Trophoblast cell (in vitro differentiated cells and primary cell): ENCODE measurements around the gene SPP1.
"Not testable (repeated sequence)": the region's sequence is repeated elsewhere in the genome, so short reads cannot be mapped to it uniquely, and the experiment has no call there.

Experiments used
- DNase-seq, 2 donors: peaks; one replicate each; pipeline ENCODE4 v3.0.0-alpha.2; 2016
- H2AFZ ChIP-seq: 2 replicates; pipeline ENCODE4 v1.6.1; 2013; ENCODE audit warnings: low read length, moderate library complexity, mild to moderate bottlenecking; ENCODE audit not compliant: insufficient read depth, poor library complexity
- H2AK5ac ChIP-seq: 2 replicates; pipeline ENCODE4 v1.6.1; 2013; ENCODE audit warnings: mild to moderate bottlenecking, low read length
- H2BK120ac ChIP-seq: 2 replicates; pipeline ENCODE4 v1.6.1; 2013; ENCODE audit warnings: low read length, mild to moderate bottlenecking, moderate library complexity; ENCODE audit not compliant: insufficient read depth, poor library complexity
- H2BK12ac ChIP-seq: 2 replicates; pipeline ENCODE4 v1.6.1; 2013; ENCODE audit warnings: mild to moderate bottlenecking, low read length, moderate library complexity
- H2BK5ac ChIP-seq: 2 replicates; pipeline ENCODE4 v1.6.1; 2013; ENCODE audit warnings: low read length, low read depth, moderate library complexity, mild to moderate bottlenecking; ENCODE audit not compliant: poor library complexity
- H3K14ac ChIP-seq: 2 replicates; pipeline ENCODE4 v1.6.1; 2013; ENCODE audit warnings: mild to moderate bottlenecking, low read length
- H3K18ac ChIP-seq: 2 replicates; pipeline ENCODE4 v1.6.1; 2013; ENCODE audit warnings: mild to moderate bottlenecking, low read length
- H3K23ac ChIP-seq: 2 replicates; pipeline ENCODE4 v1.6.1; 2013; ENCODE audit warnings: low read length
- H3K27ac ChIP-seq: 2 replicates; pipeline ENCODE4 v1.5.1; 2013; ENCODE audit warnings: low read depth, mild to moderate bottlenecking, inconsistent platforms, low read length, moderate library complexity
- H3K27me3 ChIP-seq: 2 replicates; pipeline ENCODE4 v1.6.1; 2013; ENCODE audit warnings: inconsistent platforms, mild to moderate bottlenecking, low read length, moderate library complexity; ENCODE audit not compliant: insufficient read depth
- H3K36me3 ChIP-seq, 2 experiments: 1 replicate in 1 of 2; 2 replicates in 1 of 2; pipeline ENCODE4 v1.6.1; 2013; ENCODE audit warnings: low read length in 2 of 2, mild to moderate bottlenecking in 2 of 2, moderate library complexity in 1 of 2; ENCODE audit not compliant: insufficient read depth in 2 of 2, control insufficient read depth in 1 of 2
- H3K4ac ChIP-seq: 2 replicates; pipeline ENCODE4 v1.6.1; 2013; ENCODE audit warnings: low read depth, mild to moderate bottlenecking, low read length, moderate library complexity
- H3K4me1 ChIP-seq, 2 experiments: 1 replicate in 1 of 2; 2 replicates in 1 of 2; pipeline ENCODE4 v1.6.1; 2013; ENCODE audit warnings: low read length in 2 of 2, mild to moderate bottlenecking in 2 of 2, moderate library complexity in 1 of 2; ENCODE audit not compliant: insufficient read depth in 2 of 2, control insufficient read depth in 1 of 2
- H3K4me2 ChIP-seq: 2 replicates; pipeline ENCODE4 v1.6.1; 2013; ENCODE audit warnings: inconsistent platforms, mild to moderate bottlenecking, low read length, moderate library complexity
- H3K4me3 ChIP-seq: 2 replicates; pipeline ENCODE4 v1.5.1; 2013; ENCODE audit warnings: mild to moderate bottlenecking, low read depth, low read length, inconsistent platforms
- H3K79me1 ChIP-seq: one replicate; pipeline ENCODE4 v1.6.1; 2013; ENCODE audit warnings: low read length
- H3K79me2 ChIP-seq: 2 replicates; pipeline ENCODE4 v1.6.1; 2013; ENCODE audit warnings: low read length, mild to moderate bottlenecking; ENCODE audit not compliant: control insufficient read depth, insufficient read depth, poor library complexity
- H3K9ac ChIP-seq: 2 replicates; pipeline ENCODE4 v1.6.1; 2013; ENCODE audit warnings: mild to moderate bottlenecking, low read length
- H3K9me3 ChIP-seq: 2 replicates; pipeline ENCODE4 v1.6.1; 2013; ENCODE audit warnings: low read depth, mild to moderate bottlenecking, control low read depth, inconsistent platforms, low read length; ENCODE audit not compliant: insufficient read depth
- H4K12ac ChIP-seq: 2 replicates; pipeline ENCODE4 v1.6.1; 2013; ENCODE audit warnings: low read depth, mild to moderate bottlenecking, low read length, moderate library complexity
- H4K8ac ChIP-seq: 2 replicates; pipeline ENCODE4 v1.6.1; 2013; ENCODE audit warnings: low read depth, mild to moderate bottlenecking, low read length, moderate library complexity
- H4K91ac ChIP-seq: one replicate; pipeline ENCODE4 v1.6.1; 2013; ENCODE audit warnings: low read depth, mild to moderate bottlenecking, low read length, moderate library complexity
- WGBS: extraction: QIAGEN DNeasy Blood & Tissue Kit; methylation state at CpG from one replicate; pipeline ENCODE4 v1.1.7; 2013; ENCODE audit warnings: missing lambda C conversion rate; ENCODE audit not compliant: insufficient read length, insufficient coverage; ENCODE audit errors: extremely low coverage; 5-methylcytosine and 5-hydroxymethylcytosine counted together

The SPP1 gene

GRCh38 chr4:87935954-87936353, 39.6 kb upstream of the SPP1 start:
- H3K14ac ChIP-seq, H2BK120ac ChIP-seq, H3K18ac ChIP-seq, H2AK5ac ChIP-seq, H2AFZ ChIP-seq, H3K27ac ChIP-seq, H3K4me2 ChIP-seq, H3K9me3 ChIP-seq, H3K4me3 ChIP-seq, H3K9ac ChIP-seq, H4K91ac ChIP-seq, H3K79me1 ChIP-seq, H3K79me2 ChIP-seq, H3K4me1 ChIP-seq, H3K27me3 ChIP-seq, H2BK5ac ChIP-seq, H3K36me3 ChIP-seq, H4K8ac ChIP-seq, DNase-seq, H4K12ac ChIP-seq, H3K23ac ChIP-seq, H2BK12ac ChIP-seq, H3K4ac ChIP-seq: not testable (repeated sequence)
- whole genome bisulfite sequencing, result no CpG with 5 or more reads among the region's 9 CpGs

DNA sequence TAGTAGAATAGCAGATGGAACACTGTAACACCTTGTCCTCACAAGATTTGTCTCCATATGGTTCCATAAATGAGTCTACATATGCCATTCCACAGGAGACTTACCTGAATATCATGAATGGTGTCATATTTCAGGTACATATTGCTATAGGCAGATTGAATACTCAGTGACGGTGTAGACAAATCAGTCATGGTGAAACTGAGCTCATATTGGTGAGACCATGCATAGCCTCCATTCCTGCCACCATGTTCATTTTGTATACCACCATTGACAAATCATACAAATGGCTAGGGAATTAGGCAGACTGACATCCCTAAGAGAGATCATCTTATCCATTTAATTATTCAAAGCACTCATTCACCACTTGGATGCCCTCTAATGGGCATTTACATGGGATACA, 38.0 kb upstream of the SPP1 start:
- Histone ChIP-seq H3K36me3 (no peaks in the 10 kb centered on the region), H3K4me2 (no peak overlapping the region), H3K18ac (no peak overlapping the region), H4K12ac (no peak overlapping the region), H3K79me1 (no peaks in the 10 kb centered on the region), H3K4me3 (no peak overlapping the region), H3K79me2 (no peaks in the 10 kb centered on the region), H3K4me1 (no peaks in the 10 kb centered on the region), H3K4ac (no peak overlapping the region), H4K8ac (no peak overlapping the region), H3K9me3 (no peaks in the 10 kb centered on the region), H2BK12ac (no peak overlapping the region), H4K91ac (no peak overlapping the region), H2AK5ac (no peak overlapping the region), H2BK120ac (no peak overlapping the region), H3K14ac (no peak overlapping the region), H2BK5ac (no peak overlapping the region), H3K23ac (no peak overlapping the region), H3K27me3 (no peaks in the 10 kb centered on the region), H3K27ac (no peak overlapping the region), H2AFZ (no peak overlapping the region), H3K9ac (no peak overlapping the region)
- DNase-seq, result no peak
- WGBS, result no CpG with 5 or more reads among the region's 1 CpG

- no peak overlapping the region for H4K8ac ChIP-seq
- no peak overlapping the region for H2AFZ ChIP-seq
- no peak overlapping the region for H4K91ac ChIP-seq
- no peak overlapping the region for H2AK5ac ChIP-seq
- H4K12ac ChIP-seq, result no peak overlapping the region
- DNase-seq, result no peak
- H3K14ac ChIP-seq, result no peak overlapping the region
- no peak overlapping the region for H2BK12ac ChIP-seq
- no peaks in the 10 kb centered on the region for H3K9me3 ChIP-seq
- H3K18ac ChIP-seq, result no peak overlapping the region
- no peak overlapping the region for H3K9ac ChIP-seq
- no peaks in the 10 kb centered on the region for H3K4me1 ChIP-seq
- no peaks in the 10 kb centered on the region for H3K36me3 ChIP-seq
- H2BK5ac ChIP-seq, result no peak overlapping the region
- no peak overlapping the region for H3K27ac ChIP-seq
- H3K79me1 ChIP-seq, result no peaks in the 10 kb centered on the region
- H2BK120ac ChIP-seq, result no peak overlapping the region
- no peaks in the 10 kb centered on the region for H3K27me3 ChIP-seq
- no peaks in the 10 kb centered on the region for H3K79me2 ChIP-seq
- H3K4me2 ChIP-seq, result no peak overlapping the region
- no peak overlapping the region for H3K23ac ChIP-seq
- H3K4me3 ChIP-seq, result no peak overlapping the region
- no peak overlapping the region for H3K4ac ChIP-seq
Observed at GRCh38 chr4:87938746-87939145, 36.8 kb upstream of the SPP1 start.

GRCh38 chr4:87939978-87940690, 35.4 kb upstream of the SPP1 start:
- Histone ChIP-seq H3K27ac (no peak overlapping the region), H3K23ac (no peak overlapping the region), H4K8ac (no peak overlapping the region), H2BK120ac (no peak overlapping the region), H3K4me1 (no peaks in the 10 kb centered on the region), H3K4me2 (no peak overlapping the region), H3K27me3 (no peaks in the 10 kb centered on the region), H2BK5ac (no peak overlapping the region), H2BK12ac (no peak overlapping the region), H3K4me3 (no peak overlapping the region), H4K12ac (no peak overlapping the region), H3K18ac (no peak overlapping the region), H3K36me3 (no peaks in the 10 kb centered on the region), H3K9ac (no peak overlapping the region), H3K79me2 (no peaks in the 10 kb centered on the region), H3K9me3 (no peaks in the 10 kb centered on the region), H3K79me1 (no peaks in the 10 kb centered on the region), H3K4ac (no peak overlapping the region), H3K14ac (no peak overlapping the region), H4K91ac (no peak overlapping the region), H2AK5ac (no peak overlapping the region), H2AFZ (no peak overlapping the region)
- no peak for DNase-seq
- no CpG with 5 or more reads among the region's 2 CpGs for WGBS
